GM12878 (cell line): ENCODE measurements around the gene ARL5C. TPM values are rescaled to one million over a fixed set of nuclear protein-coding genes. Genes with fewer than 3 reads are reported as not detected.

Experiments used
- ATAC-seq: fragments of 200-7000 bp; cut with Tn5 transposase; 3 replicates; pipeline ENCODE4 v1.9.1; 2020; ENCODE audit warnings: mild to moderate bottlenecking, moderate library complexity
- BruUV-seq: library from RNA; stranded (reverse); fragments of 400-500 nt; replicated peaks from 2 replicates; lab custom pipeline; 2021; lab: Mats Ljungman, UMichigan
- CTCF ChIA-PET: fragments of 300-600 bp; sonication (Branson Sonifier 250); formaldehyde crosslinking; extraction: SDS; loops from one replicate; lab custom pipeline; 2021; ENCODE audit warnings: inconsistent platforms; lab: Yijun Ruan, JAX
- POLR2A ChIA-PET: fragments of 350-600 bp; formaldehyde crosslinking; extraction: SDS; loops from one replicate; lab custom pipeline; 2021; ENCODE audit warnings: inconsistent platforms; lab: Charles Lee
- RAD21 ChIA-PET: fragments of 300-600 bp; sonication (Branson Sonifier 250); formaldehyde crosslinking; loops from one replicate; lab custom pipeline; 2023; ENCODE audit warnings: antibody characterized with exemption; ENCODE audit not compliant: unreplicated experiment; lab: Charles Lee
- SMC1A ChIA-PET: fragments of 300-600 bp; sonication (Branson Sonifier 250); formaldehyde crosslinking; loops from one replicate; lab custom pipeline; 2023; ENCODE audit not compliant: unreplicated experiment, uncharacterized antibody; lab: Charles Lee
- DNase-seq: peaks from one replicate; pipeline ENCODE4 v3.0.0-alpha.2; 2011; ENCODE audit warnings: low read depth, low spot score
- FAIRE-seq: peaks from 3 replicates; lab custom pipeline; 2011; peaks lifted over from hg19 to GRCh38; lab: Jason Lieb, UNC
- H2AFZ ChIP-seq: 2 replicates; pipeline ENCODE4 v1.6.0; 2011; ENCODE audit warnings: low read depth, low read length, control low read depth; ENCODE audit not compliant: control insufficient read depth
- H3K27ac ChIP-seq: 2 replicates; pipeline ENCODE4 v1.5.1; 2011; ENCODE audit warnings: control low read depth; ENCODE audit not compliant: control insufficient read depth, insufficient read depth
- H3K27me3 ChIP-seq, 2 experiments: replicated peaks in 1 of 2; 2 replicates each; pipeline versions ENCODE4 v1.6.0 to v1.6.1; 2011; ENCODE audit warnings: low read length in 1 of 2; ENCODE audit not compliant: control insufficient read depth in 2 of 2, insufficient read depth in 2 of 2
- H3K36me3 ChIP-seq, 2 experiments: 2 replicates each; pipeline ENCODE4 v1.5.1; 2011; ENCODE audit warnings: low read length in 1 of 2; ENCODE audit not compliant: control insufficient read depth in 2 of 2, insufficient read depth in 2 of 2
- H3K4me1 ChIP-seq: 2 replicates; pipeline ENCODE4 v1.6.1; 2011; ENCODE audit warnings: mild to moderate bottlenecking, low read length, moderate library complexity, mixed read lengths; ENCODE audit not compliant: control insufficient read depth, insufficient read depth
- H3K4me2 ChIP-seq: 2 replicates; pipeline ENCODE4 v1.6.0; 2011; ENCODE audit warnings: control low read depth; ENCODE audit not compliant: control insufficient read depth, insufficient read depth
- H3K4me3 ChIP-seq: fragments of 200-600 bp; sonication (generic); 2 replicates; pipeline ENCODE4 v1.5.1; 2016
- H3K79me2 ChIP-seq: 2 replicates; pipeline ENCODE4 v1.6.0; 2011; ENCODE audit warnings: low read length; ENCODE audit not compliant: control insufficient read depth, insufficient read depth
- H3K9ac ChIP-seq: 2 replicates; pipeline ENCODE4 v1.8.0; 2011; ENCODE audit warnings: low read length, control low read depth, mixed read lengths; ENCODE audit not compliant: control insufficient read depth, insufficient read depth
- H3K9me3 ChIP-seq: replicated peaks from 3 replicates; pipeline ENCODE4 v1.5.1; 2011; ENCODE audit warnings: mild to moderate bottlenecking, low read length; ENCODE audit not compliant: control insufficient read depth, insufficient read depth
- H4K20me1 ChIP-seq: 2 replicates; pipeline ENCODE4 v1.6.0; 2011; ENCODE audit not compliant: control insufficient read depth, insufficient read depth
- DPF2 ChIP-seq: fragments of 450-650 bp; IDR thresholded peaks from 2 replicates; pipeline ENCODE4 v1.6.1; 2017; ENCODE audit warnings: mild to moderate bottlenecking
- FOXK2 ChIP-seq: fragments of 450-650 bp; IDR thresholded peaks from 2 replicates; pipeline ENCODE4 v1.6.1; 2017; ENCODE audit warnings: mild to moderate bottlenecking, moderate library complexity
- IKZF2 ChIP-seq, 2 experiments: fragments of 450-650 bp; IDR thresholded peaks; 2 replicates each; pipeline ENCODE4 v1.6.1; 2017; ENCODE audit warnings: mild to moderate bottlenecking in 2 of 2, moderate library complexity in 2 of 2
- JUND ChIP-seq: IDR thresholded peaks from 2 replicates; pipeline ENCODE4 v1.6.1; 2012; ENCODE audit warnings: low read depth, mild to moderate bottlenecking, low read length, improper control_type of control experiment, moderate library complexity
- NR2C1 ChIP-seq: fragments of 450-650 bp; IDR thresholded peaks from 2 replicates; pipeline ENCODE4 v1.6.1; 2017; ENCODE audit warnings: antibody characterized with exemption, mild to moderate bottlenecking, moderate library complexity
- NR2C2 ChIP-seq: IDR thresholded peaks from 2 replicates; pipeline ENCODE4 v1.6.1; 2011; ENCODE audit warnings: borderline replicate concordance, low read depth; ENCODE audit not compliant: control insufficient read depth, insufficient read length
- SIX5 ChIP-seq: IDR thresholded peaks from 2 replicates; pipeline ENCODE4 v1.6.1; 2011; ENCODE audit warnings: mild to moderate bottlenecking, low read depth, low read length, moderate library complexity; ENCODE audit not compliant: severe bottlenecking
- STAT3 ChIP-seq: IDR thresholded peaks from 2 replicates; pipeline ENCODE4 v1.6.1; 2011; ENCODE audit warnings: low read depth, low read length, improper control_type of control experiment
- TARDBP ChIP-seq: IDR thresholded peaks from 2 replicates; pipeline ENCODE4 v1.6.1; 2016; ENCODE audit warnings: borderline replicate concordance
- TCF12 ChIP-seq: IDR thresholded peaks from 2 replicates; pipeline ENCODE4 v1.6.1; 2011; ENCODE audit warnings: low read depth, mild to moderate bottlenecking, low read length
- TCF3 ChIP-seq: IDR thresholded peaks from 2 replicates; pipeline ENCODE4 v1.6.1; 2012; ENCODE audit warnings: low read depth, mild to moderate bottlenecking, low read length, borderline replicate concordance; ENCODE audit not compliant: insufficient read depth
- ZZZ3 ChIP-seq: IDR thresholded peaks from 2 replicates; pipeline ENCODE4 v1.6.1; 2011; ENCODE audit warnings: low read depth; ENCODE audit not compliant: control insufficient read depth, insufficient read length
- WGBS: methylation state at CpG from one replicate; pipeline ENCODE4 v1.1.6; 2016; ENCODE audit warnings: low lambda C conversion rate; ENCODE audit not compliant: insufficient replicate concordance, insufficient coverage; ENCODE audit errors: missing lambda C conversion rate; 5-methylcytosine and 5-hydroxymethylcytosine counted together
- in situ Hi-C: fragments of 300-500 bp; cut with MboI; formaldehyde crosslinking; loops from 9 replicates; pipeline ENCODE4 v1.14.3; 2018; ENCODE audit warnings: mixed read lengths
- intact Hi-C: fragments of 100-400 bp; cut with micrococcal nuclease; formaldehyde crosslinking; loops from one replicate; pipeline ENCODE4 v1.14.2; 2022; ENCODE audit not compliant: unreplicated experiment
- polyA plus RNA-seq, 11 experiments: library from polyadenylated mRNA; depleted of rRNA in 4 of 11; unstranded in 6 of 11; stranded (reverse) in 5 of 11; fragments of >200 nt; fragmentation: Nextera tagmentation in 4 of 11; fragmentation: Illumina TruSeq in 1 of 11; extraction: Ambion mirVana in 4 of 11; extraction: Trizol in 1 of 11; gene quantifications; 1 replicate in 1 of 11; 2 replicates in 10 of 11; pipeline versions ENCODE4 v1.2.1 to v1.2.3, GENCODE V29; 2011 to 2016; ENCODE audit warnings: inconsistent platforms in 2 of 11, missing spikeins in 2 of 11, low read depth in 1 of 11
- total RNA-seq, 4 experiments: library from RNA; depleted of rRNA in 3 of 4; stranded (reverse); fragments of >200 nt in 3 of 4; fragmentation: Illumina TruSeq in 1 of 4; extraction: Trizol in 1 of 4; gene quantifications; 2 replicates each; pipeline versions ENCODE4 v1.2.1 to v1.2.3, GENCODE V29; 2013 to 2021
- TF ChIP-seq, protein P1 (sequence below): fragments of 450-650 bp; IDR thresholded peaks from 2 replicates; pipeline ENCODE4 v1.6.1; 2016; ENCODE audit warnings: mild to moderate bottlenecking
- TF ChIP-seq, protein P2 (sequence below): IDR thresholded peaks from 2 replicates; pipeline ENCODE4 v1.6.1; 2011; ENCODE audit warnings: borderline replicate concordance, low read depth, mild to moderate bottlenecking, moderate library complexity, mixed read lengths, low read length; ENCODE audit not compliant: insufficient read depth; ENCODE audit errors: extremely low read length

ARL5C gene
- total and polyA plus RNA-seq, 10 of the 15 experiments (the other 5 are each of a cell fraction or from before 2014, with no cell fraction given), result not detected

- TF ChIP-seq TCF3 (no peak), FOXK2 (no peak)
Observed at GRCh38 chr17:39212841-39213480, 47.0 kb upstream of the ARL5C start (continued).

GRCh38 chr17:39212195-39212810 lies 46.3 kb upstream of the ARL5C start:
- DNase-seq (no peak), FAIRE-seq (no peak), ATAC-seq (no peak)
- H3K79me2 ChIP-seq, result no peaks in the 10 kb centered on the region
- ChIA-PET SMC1A (no interaction called here), RAD21 (no interaction called here), CTCF (interaction anchor here (0.5 to 1.0 kb wide), 2 partner anchors 20 to 37 kb away, joined by 3 to 5 read pairs; no protein-coding TSS in a partner anchor), POLR2A (no interaction called here)
- in situ Hi-C loops (no loop called here), intact Hi-C loops (no loop called here)
- no peaks in the 10 kb centered on the region for H3K9me3 ChIP-seq
- TF ChIP-seq TCF12, result no peak
- no peak for TF ChIP-seq SIX5
- TF ChIP-seq, protein P1, sequence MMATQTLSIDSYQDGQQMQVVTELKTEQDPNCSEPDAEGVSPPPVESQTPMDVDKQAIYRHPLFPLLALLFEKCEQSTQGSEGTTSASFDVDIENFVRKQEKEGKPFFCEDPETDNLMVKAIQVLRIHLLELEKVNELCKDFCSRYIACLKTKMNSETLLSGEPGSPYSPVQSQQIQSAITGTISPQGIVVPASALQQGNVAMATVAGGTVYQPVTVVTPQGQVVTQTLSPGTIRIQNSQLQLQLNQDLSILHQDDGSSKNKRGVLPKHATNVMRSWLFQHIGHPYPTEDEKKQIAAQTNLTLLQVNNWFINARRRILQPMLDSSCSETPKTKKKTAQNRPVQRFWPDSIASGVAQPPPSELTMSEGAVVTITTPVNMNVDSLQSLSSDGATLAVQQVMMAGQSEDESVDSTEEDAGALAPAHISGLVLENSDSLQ, result no peak
- no peak for TF ChIP-seq IKZF2 (IDR thresholded peaks at IDR 0.05)
- TF ChIP-seq, protein P2, sequence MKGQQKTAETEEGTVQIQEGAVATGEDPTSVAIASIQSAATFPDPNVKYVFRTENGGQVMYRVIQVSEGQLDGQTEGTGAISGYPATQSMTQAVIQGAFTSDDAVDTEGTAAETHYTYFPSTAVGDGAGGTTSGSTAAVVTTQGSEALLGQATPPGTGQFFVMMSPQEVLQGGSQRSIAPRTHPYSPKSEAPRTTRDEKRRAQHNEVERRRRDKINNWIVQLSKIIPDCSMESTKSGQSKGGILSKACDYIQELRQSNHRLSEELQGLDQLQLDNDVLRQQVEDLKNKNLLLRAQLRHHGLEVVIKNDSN, result no peak
- TF ChIP-seq STAT3, result no peak
- TF ChIP-seq TARDBP, result no peak
- no peak for TF ChIP-seq NR2C1
- TF ChIP-seq JUND, result no peak
- no peak for TF ChIP-seq NR2C2
- TF ChIP-seq DPF2, result no peak
- no peak for TF ChIP-seq ZZZ3
- no peak overlapping the region for H3K4me2 ChIP-seq
- BruUV-seq, result no TSS peak
- WGBS, result 66% methylated on average over 11 of the region's 11 CpGs
- H3K4me1 ChIP-seq, result peaks cover 24% of the 10 kb centered on the region
- peaks cover 2 to 3% of the 10 kb centered on the region in 2 experiments; a peak in 1 of 4 replicates for H3K27me3 ChIP-seq
- H4K20me1 ChIP-seq, result no peaks in the 10 kb centered on the region
- no peaks in the 10 kb centered on the region for H3K36me3 ChIP-seq
- no peak overlapping the region for H3K27ac ChIP-seq
- H3K4me3 ChIP-seq, result no peak overlapping the region
- no peak overlapping the region for H2AFZ ChIP-seq
- H3K9ac ChIP-seq, result no peak overlapping the region
